ENCODE results near the gene HLCS.

GRCh38 chr21:36887963-36888362 is 78.5 kb downstream of the HLCS start:
- TF ChIP-seq CTCF (conservative IDR thresholded peaks at IDR 0.05 in 1 of 2, IDR thresholded peaks at IDR 0.05 in 1 of 2; ENCODE audit: low read depth in 1 of 2, low read length in 2 of 2) (no peak), EZH2 (IDR thresholded peaks at IDR 0.05; ENCODE audit: low read length, missing control alignments) (no peak)
